ENCODE results near the gene C2CD4D. TPM values are rescaled to one million over a fixed set of nuclear protein-coding genes. Genes with fewer than 3 reads are reported as not detected.

Gene C2CD4D
- total and polyA plus RNA-seq, 12 donors = 0.04 TPM; not detected in 11

DNA sequence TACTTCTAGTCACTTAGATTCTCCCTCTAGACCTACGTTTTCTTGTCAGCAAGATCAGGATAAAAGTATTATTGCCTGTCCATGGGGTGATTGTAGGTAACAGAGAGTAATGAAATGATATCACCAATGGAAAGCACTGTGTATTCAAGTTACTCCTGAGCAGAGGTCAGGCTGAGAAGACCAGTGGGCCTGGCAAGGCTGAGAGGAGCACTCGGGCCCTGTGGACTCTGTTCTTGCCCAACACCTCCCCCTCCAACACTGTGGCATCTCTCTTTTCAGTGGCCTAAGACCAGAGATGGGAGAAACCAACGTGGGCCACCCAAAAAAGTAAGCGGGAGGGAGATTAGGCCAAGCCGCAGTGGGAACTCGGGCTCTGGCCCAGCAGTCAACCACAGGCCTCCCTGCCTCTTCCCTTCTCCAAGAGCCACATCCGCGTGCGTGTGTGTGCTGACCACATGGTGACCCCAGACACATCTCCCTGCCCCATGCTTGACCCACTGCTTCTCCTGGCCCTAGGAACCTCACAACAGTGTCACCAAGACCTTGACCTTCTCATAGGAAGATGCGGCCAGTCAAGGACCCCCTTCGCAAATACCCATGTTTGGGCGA is 20.3 kb downstream of the C2CD4D start:
- TF ChIP-seq, protein P1, sequence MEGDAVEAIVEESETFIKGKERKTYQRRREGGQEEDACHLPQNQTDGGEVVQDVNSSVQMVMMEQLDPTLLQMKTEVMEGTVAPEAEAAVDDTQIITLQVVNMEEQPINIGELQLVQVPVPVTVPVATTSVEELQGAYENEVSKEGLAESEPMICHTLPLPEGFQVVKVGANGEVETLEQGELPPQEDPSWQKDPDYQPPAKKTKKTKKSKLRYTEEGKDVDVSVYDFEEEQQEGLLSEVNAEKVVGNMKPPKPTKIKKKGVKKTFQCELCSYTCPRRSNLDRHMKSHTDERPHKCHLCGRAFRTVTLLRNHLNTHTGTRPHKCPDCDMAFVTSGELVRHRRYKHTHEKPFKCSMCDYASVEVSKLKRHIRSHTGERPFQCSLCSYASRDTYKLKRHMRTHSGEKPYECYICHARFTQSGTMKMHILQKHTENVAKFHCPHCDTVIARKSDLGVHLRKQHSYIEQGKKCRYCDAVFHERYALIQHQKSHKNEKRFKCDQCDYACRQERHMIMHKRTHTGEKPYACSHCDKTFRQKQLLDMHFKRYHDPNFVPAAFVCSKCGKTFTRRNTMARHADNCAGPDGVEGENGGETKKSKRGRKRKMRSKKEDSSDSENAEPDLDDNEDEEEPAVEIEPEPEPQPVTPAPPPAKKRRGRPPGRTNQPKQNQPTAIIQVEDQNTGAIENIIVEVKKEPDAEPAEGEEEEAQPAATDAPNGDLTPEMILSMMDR (IDR thresholded peaks at IDR 0.05) = no peak
- intact Hi-C loops (cut with DNase I) = no loop called here

GRCh38 chr1:151817353-151817730 is 22.3 kb downstream of the C2CD4D start:
- 48 to 60% methylated on average over 7 of the region's 7 CpGs for WGBS, 2 donors
- intact Hi-C loops (cut with DNase I) = no loop called here
- TF ChIP-seq, protein P1 (IDR thresholded peaks at IDR 0.05) = no peak

More for the DNA sequence above, 20.3 kb downstream of the C2CD4D start:
- DNase-seq (no peak), ATAC-seq (no peak)
- Histone ChIP-seq H3K4me3 (no peak overlapping the region), H3K27ac (no peak overlapping the region), H3K9me3 (no peaks in the 10 kb centered on the region), H3K4me1 (peaks cover 0 to 9% (median 0%) of the 10 kb centered on the region in 9 donors), H3K27me3 (no peaks in the 10 kb centered on the region), H3K36me3 (peaks cover 0 to 11% (median 0%) of the 10 kb centered on the region in 9 donors)
- 87 to 88% methylated on average over 12 of the region's 12 CpGs for WGBS, 2 donors

DNA sequence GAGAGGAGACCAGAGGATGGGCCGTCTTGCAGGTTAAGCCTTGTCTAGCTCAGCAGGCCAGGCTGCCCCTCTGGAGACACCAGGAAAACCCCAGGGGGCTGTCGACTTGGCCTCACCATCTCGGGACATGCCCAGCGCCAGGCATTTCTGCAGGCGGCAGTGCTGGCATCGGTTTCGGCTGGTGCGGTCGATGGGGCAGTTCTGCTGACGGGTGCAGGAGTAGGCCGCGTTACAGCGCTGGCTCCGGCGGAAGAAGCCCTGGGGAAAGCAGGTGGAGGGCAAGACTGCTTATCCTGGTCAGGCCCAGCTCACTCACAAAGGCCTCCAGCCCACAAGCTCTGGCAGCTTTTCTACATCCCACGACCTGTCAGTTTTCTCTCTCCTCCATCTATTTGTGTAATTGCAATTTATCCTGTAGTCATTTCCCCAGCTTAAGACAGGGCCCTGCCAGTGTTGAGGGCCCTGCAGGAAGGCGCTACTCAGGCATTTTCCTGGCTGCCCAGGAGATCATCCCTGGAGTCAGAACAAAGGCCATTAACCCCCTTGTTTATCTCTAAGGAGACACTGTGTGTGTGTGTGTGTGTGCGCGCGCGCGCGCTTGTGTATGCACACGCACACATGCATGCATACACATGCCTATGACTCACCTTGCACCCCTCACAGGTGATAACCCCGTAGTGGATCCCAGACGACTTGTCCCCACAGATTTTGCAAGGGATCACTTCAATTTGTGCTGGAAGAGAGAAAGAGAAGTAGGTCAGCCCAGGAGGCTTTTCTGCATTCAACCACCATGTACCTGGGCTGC is 22.9 kb downstream of the C2CD4D start:
- intact Hi-C loops (cut with DNase I) = no loop called here
- DNase-seq = no peak
- Histone ChIP-seq H3K4me3 (no peak overlapping the region), H3K36me3 (peaks cover 0 to 11% (median 0%) of the 10 kb centered on the region in 9 donors), H3K9me3 (no peaks in the 10 kb centered on the region), H3K4me1 (peaks cover 0 to 9% (median 0%) of the 10 kb centered on the region in 9 donors), H3K27me3 (no peaks in the 10 kb centered on the region), H3K27ac (no peak overlapping the region)
- WGBS, 2 donors = 81 to 84% methylated on average over 26 of the region's 26 CpGs
- TF ChIP-seq, protein P1 (IDR thresholded peaks at IDR 0.05) = no peak
- ATAC-seq = no peak

More at GRCh38 chr1:151817353-151817730, 22.3 kb downstream of the C2CD4D start:
- Histone ChIP-seq H3K9me3 (no peaks in the 10 kb centered on the region), H3K4me1 (peaks cover 0 to 9% (median 0%) of the 10 kb centered on the region in 9 donors), H3K36me3 (peaks cover 0 to 11% (median 0%) of the 10 kb centered on the region in 9 donors), H3K27me3 (no peaks in the 10 kb centered on the region), H3K27ac (no peak overlapping the region), H3K4me3 (no peak overlapping the region)
- ATAC-seq (no peak), DNase-seq (no peak)

GRCh38 chr1:151815716-151816327 is 23.8 kb downstream of the C2CD4D start:
- Histone ChIP-seq H3K9me3 (no peaks in the 10 kb centered on the region), H3K4me3 (no peak overlapping the region), H3K27ac (no peak overlapping the region), H3K4me1 (peaks cover 0 to 6% (median 0%) of the 10 kb centered on the region in 9 donors), H3K36me3 (peaks cover 0 to 11% (median 0%) of the 10 kb centered on the region in 9 donors), H3K27me3 (no peaks in the 10 kb centered on the region)
- DNase-seq (no peak), ATAC-seq (peak in 1 of 8 donors; percentile 8)
- TF ChIP-seq, protein P1 (IDR thresholded peaks at IDR 0.05) = no peak
- intact Hi-C loops (cut with DNase I) = no loop called here
- WGBS, 2 donors = 70 to 73% methylated on average over 12 of the region's 12 CpGs
